AG09309 (cell line): ENCODE results near the gene CHRND.
A peak's percentile ranks its signal among the peaks of the same experiment; 100 is the strongest.

Experiments
- DNase-seq: peaks from one replicate; pipeline ENCODE4 v3.0.0-alpha.2; 2010; ENCODE audit warnings: low read depth
- H3K4me3 ChIP-seq: 2 replicates; pipeline ENCODE4 v1.5.1; 2011; ENCODE audit warnings: mild to moderate bottlenecking, low read depth, low read length, moderate library complexity; ENCODE audit not compliant: control insufficient read depth
- TF ChIP-seq, protein P1 (sequence below): IDR thresholded peaks from 2 replicates; pipeline ENCODE4 v1.5.1; 2011; ENCODE audit warnings: mild to moderate bottlenecking, low read depth, low read length, inconsistent platforms; ENCODE audit not compliant: insufficient read depth, control insufficient read depth; ENCODE audit errors: missing control alignments

The CHRND gene

DNA sequence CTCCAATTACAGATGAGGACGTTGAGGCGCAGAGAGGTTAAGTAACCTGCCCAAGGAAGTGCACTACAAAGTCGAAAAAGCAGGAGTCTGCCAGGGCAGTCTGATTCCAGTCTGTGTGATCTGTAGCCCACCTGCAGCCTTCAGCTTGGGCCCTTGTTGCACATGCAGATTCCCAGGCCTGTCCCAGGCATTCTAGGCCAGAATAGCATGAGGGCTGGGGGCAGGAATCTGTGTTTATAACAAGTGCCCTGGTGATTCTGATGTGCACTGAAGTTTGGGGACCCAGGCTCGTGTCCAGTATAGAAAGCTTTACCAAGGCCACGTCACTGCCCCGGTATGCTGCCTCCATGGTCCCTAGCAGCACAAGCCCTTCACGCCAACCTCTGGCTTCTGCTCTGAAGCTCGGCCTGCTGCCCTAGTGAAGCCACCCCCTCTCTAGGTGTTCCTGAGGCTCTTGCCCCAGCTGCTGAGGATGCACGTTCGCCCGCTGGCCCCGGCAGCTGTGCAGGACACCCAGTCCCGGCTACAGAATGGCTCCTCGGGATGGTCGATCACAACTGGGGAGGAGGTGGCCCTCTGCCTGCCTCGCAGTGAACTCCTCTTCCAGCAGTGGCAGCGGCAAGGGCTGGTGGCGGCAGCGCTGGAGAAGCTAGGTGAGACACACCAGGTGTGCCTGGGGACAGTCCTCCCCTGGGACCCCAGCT is 18.1 kb downstream of the CHRND start:
- TF ChIP-seq, protein P1, sequence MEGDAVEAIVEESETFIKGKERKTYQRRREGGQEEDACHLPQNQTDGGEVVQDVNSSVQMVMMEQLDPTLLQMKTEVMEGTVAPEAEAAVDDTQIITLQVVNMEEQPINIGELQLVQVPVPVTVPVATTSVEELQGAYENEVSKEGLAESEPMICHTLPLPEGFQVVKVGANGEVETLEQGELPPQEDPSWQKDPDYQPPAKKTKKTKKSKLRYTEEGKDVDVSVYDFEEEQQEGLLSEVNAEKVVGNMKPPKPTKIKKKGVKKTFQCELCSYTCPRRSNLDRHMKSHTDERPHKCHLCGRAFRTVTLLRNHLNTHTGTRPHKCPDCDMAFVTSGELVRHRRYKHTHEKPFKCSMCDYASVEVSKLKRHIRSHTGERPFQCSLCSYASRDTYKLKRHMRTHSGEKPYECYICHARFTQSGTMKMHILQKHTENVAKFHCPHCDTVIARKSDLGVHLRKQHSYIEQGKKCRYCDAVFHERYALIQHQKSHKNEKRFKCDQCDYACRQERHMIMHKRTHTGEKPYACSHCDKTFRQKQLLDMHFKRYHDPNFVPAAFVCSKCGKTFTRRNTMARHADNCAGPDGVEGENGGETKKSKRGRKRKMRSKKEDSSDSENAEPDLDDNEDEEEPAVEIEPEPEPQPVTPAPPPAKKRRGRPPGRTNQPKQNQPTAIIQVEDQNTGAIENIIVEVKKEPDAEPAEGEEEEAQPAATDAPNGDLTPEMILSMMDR, result no peak
- DNase-seq, result no peak
- no peak overlapping the region for H3K4me3 ChIP-seq

- no peak for DNase-seq
- TF ChIP-seq, protein P1, result no peak
- no peak overlapping the region for H3K4me3 ChIP-seq
Observed at GRCh38 chr2:232544674-232545073, 18.7 kb downstream of the CHRND start.

DNA sequence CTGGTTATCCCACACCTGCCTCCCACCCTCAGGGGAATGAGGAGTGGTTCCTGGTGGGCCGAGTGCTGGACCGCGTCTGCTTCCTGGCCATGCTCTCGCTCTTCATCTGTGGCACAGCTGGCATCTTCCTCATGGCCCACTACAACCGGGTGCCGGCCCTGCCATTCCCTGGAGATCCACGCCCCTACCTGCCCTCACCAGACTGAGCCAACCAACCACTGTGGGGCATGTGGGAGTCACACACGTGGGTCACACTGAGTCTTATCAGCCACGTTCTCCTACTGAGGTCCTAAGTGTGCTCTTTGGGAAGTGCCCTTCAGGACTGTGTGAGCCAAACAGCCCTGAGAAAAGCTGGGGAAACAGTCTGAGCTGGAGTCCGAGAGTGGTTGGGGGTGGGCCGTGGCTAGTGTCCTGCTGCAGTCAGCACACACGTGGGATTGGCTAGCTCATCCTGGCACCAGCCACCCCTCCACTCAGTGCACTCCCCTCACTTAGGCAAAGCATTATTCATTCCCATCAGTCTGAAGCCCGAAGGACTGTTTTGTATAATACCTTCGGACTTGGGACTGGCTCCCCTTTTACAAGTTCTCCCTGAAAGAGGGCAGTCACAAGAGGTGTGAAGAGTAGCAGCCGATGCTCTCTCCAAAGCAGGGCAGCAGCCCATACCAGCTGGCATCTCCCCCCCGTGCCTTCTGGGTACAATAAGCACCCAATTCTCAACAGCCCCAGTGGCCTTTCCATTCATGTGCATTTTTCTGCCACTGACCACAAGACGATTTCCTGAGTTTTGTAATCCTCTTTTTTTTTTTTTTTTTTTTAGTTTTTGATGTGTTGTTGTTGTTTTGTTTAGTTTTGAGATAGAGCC is 19.8 kb downstream of the CHRND start:
- TF ChIP-seq, protein P1, result no peak
- DNase-seq, result no peak
- H3K4me3 ChIP-seq, result no peak overlapping the region

GRCh38 chr2:232547991-232548390 is 22.0 kb downstream of the CHRND start:
- H3K4me3 ChIP-seq, result no peak overlapping the region
- TF ChIP-seq, protein P1, result no peak
- no peak for DNase-seq

DNA sequence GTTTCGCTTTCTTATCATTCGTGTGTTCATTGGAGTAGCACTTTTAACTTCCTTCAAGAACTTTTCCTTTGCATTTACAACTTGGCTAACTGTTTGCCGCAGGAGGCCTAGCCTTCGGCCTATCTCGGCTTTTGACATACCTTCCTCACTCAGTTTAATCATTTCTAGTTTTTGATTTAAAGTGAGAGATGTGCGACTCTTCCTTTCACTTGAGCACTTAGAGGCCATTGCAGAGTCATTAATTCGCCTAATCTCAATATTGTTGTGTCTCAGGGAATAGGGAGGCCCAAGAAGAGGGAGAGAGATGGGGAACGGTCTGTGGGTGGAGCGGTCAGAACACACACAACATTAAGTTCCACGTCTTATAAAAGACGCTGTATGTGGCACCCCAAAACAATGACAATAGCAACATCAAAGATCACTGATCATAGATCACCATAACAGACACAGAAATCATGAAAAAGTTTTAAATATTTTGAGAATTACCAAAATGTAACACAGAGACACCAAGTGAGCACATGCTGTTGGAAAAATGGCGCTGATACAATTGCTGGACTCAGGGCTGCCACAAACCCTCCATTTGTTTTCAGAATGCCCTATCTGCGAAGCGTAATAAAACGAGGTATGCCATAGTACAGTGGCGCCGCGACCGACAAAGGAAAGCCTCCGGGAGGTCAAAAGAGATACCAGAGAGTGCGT is 23.8 kb downstream of the CHRND start:
- no peak for DNase-seq
- TF ChIP-seq, protein P1, result no peak
- peak overlapping the region; percentile 94 for H3K4me3 ChIP-seq
